BJ (cell line): ENCODE results near the gene C16orf87. TPM values are rescaled to one million over a fixed set of nuclear protein-coding genes. Genes with fewer than 3 reads are reported as not detected.

Source experiments
- CTCF ChIA-PET: fragments of 350-600 bp; formaldehyde crosslinking; extraction: SDS; loops from one replicate; lab custom pipeline; 2021; ENCODE audit warnings: antibody characterized with exemption, inconsistent platforms; lab: Yijun Ruan, JAX
- POLR2A ChIA-PET: fragments of 300-600 bp; sonication (Branson Sonifier 250); formaldehyde crosslinking; extraction: SDS; loops from one replicate; lab custom pipeline; 2021; ENCODE audit warnings: antibody characterized with exemption; lab: Charles Lee
- DNase-seq: peaks from one replicate; pipeline ENCODE4 v3.0.0-alpha.2; 2011; ENCODE audit warnings: low read depth
- H3K27me3 ChIP-seq: 2 replicates; pipeline ENCODE4 v1.6.0; 2011; ENCODE audit warnings: low read length; ENCODE audit not compliant: control insufficient read depth, insufficient read depth
- H3K36me3 ChIP-seq: 2 replicates; pipeline ENCODE4 v1.5.1; 2011; ENCODE audit warnings: low read length; ENCODE audit not compliant: control insufficient read depth, insufficient read depth
- H3K4me3 ChIP-seq: 2 replicates; pipeline ENCODE4 v1.5.1; 2011; ENCODE audit warnings: low read depth, mild to moderate bottlenecking, control low read depth, low read length
- CTCF ChIP-seq: IDR thresholded peaks from 2 replicates; pipeline ENCODE4 v1.5.1; 2011; ENCODE audit warnings: low read depth, mild to moderate bottlenecking, control low read depth, inconsistent platforms, low read length, moderate library complexity; ENCODE audit not compliant: insufficient read depth
- polyA plus RNA-seq: library from polyadenylated mRNA; depleted of rRNA; stranded (reverse); fragments of >200 nt; gene quantifications from 2 replicates; pipeline ENCODE4 v1.2.3, GENCODE V29; 2011

The C16orf87 gene
- polyA plus RNA-seq, 1 experiment: 2.1 TPM

- ChIA-PET POLR2A (no interaction called here), CTCF (no interaction called here)
- H3K4me3 ChIP-seq: no peak overlapping the region
- H3K36me3 ChIP-seq: no peaks in the 10 kb centered on the region
- no peak for DNase-seq
- TF ChIP-seq CTCF: no peak
- peaks cover 2% of the 10 kb centered on the region; the same call in 1 of the 2 replicates for H3K27me3 ChIP-seq
These were observed 78.0 kb downstream of the C16orf87 start for GRCh38 chr16:46753015-46753414.

- DNase-seq: no peak
- TF ChIP-seq CTCF: no peak
- POLR2A ChIA-PET: no interaction called here
- CTCF ChIA-PET: interaction anchor here (0.9 kb wide), 1 partner anchor 8 kb away, joined by 3 read pairs; no protein-coding TSS in a partner anchor
- Histone ChIP-seq H3K4me3 (no peak overlapping the region), H3K36me3 (no peaks in the 10 kb centered on the region), H3K27me3 (peaks cover 2% of the 10 kb centered on the region; the same call in 1 of the 2 replicates)
These were observed 79.6 kb downstream of the C16orf87 start for GRCh38 chr16:46751381-46751780.

GRCh38 chr16:46748775-46749705, 81.9 kb downstream of the C16orf87 start:
- no peak for DNase-seq
- no peak for TF ChIP-seq CTCF
- Histone ChIP-seq H3K27me3 (peaks cover 2% of the 10 kb centered on the region; the same call in 1 of the 2 replicates), H3K36me3 (no peaks in the 10 kb centered on the region), H3K4me3 (no peak overlapping the region)
- ChIA-PET CTCF (interaction anchor here (1.6 kb wide), 1 partner anchor 23 kb away, joined by 3 read pairs; no protein-coding TSS in a partner anchor), POLR2A (no interaction called here)

GRCh38 chr16:46747777-46748651, 83.0 kb downstream of the C16orf87 start, which contains the start of gene MYLK3:
Gene MYLK3 (minus strand): TSS chr16:46748344. CDS start chr16:46748193, 151 bp downstream.
- ChIA-PET POLR2A (no interaction called here), CTCF (interaction anchor here (1.1 kb wide), 1 partner anchor 11 kb away, joined by 5 read pairs; no protein-coding TSS in a partner anchor)
- DNase-seq: no peak
- TF ChIP-seq CTCF: no peak
- no peak within 1 kb of the TSS for H3K4me3 ChIP-seq
- H3K27me3 ChIP-seq: no peaks in the 10 kb centered on the region; the same call in 1 of the 2 replicates
- H3K36me3 ChIP-seq: no peaks in the 10 kb centered on the region
